ENCODE data around the gene SGTA.
A peak's percentile ranks its signal among the peaks of the same experiment; 100 is the strongest.

SGTA gene

GRCh38 chr19:2780284-2780683 lies 2.8 kb downstream of the SGTA start:
- no peak overlapping the region for H3K27ac ChIP-seq (ENCODE audit: low read depth in 2 of 2, low read length in 2 of 2)
- no peaks in the 10 kb centered on the region for H3K27me3 ChIP-seq (ENCODE audit: control insufficient read depth in 2 of 2, insufficient read depth in 2 of 2, low read length in 2 of 2)
- peaks cover 0 to 5% of the 10 kb centered on the region in 2 donors for H3K36me3 ChIP-seq (ENCODE audit: control insufficient read depth in 2 of 2, insufficient read depth in 2 of 2, low read length in 2 of 2)
- peaks cover 16 to 31% of the 10 kb centered on the region in 2 donors for H3K4me1 ChIP-seq (ENCODE audit: control insufficient read depth in 2 of 2, insufficient read depth in 2 of 2, low read length in 2 of 2)
- H3K9me3 ChIP-seq (ENCODE audit: control insufficient read depth in 2 of 2, low read length in 2 of 2) = no peaks in the 10 kb centered on the region
- H3K4me3 ChIP-seq (ENCODE audit: low read length in 2 of 2) = no peak overlapping the region
- H3K9ac ChIP-seq (ENCODE audit: low read depth in 1 of 2, low read length in 2 of 2) = no peak overlapping the region

GRCh38 chr19:2779121-2779740 lies 3.8 kb downstream of the SGTA start:
- Histone ChIP-seq H3K4me1 (ENCODE audit: control insufficient read depth in 2 of 2, insufficient read depth in 2 of 2, low read length in 2 of 2) (peaks cover 16 to 31% of the 10 kb centered on the region in 2 donors), H3K36me3 (ENCODE audit: control insufficient read depth in 2 of 2, insufficient read depth in 2 of 2, low read length in 2 of 2) (peaks cover 0 to 5% of the 10 kb centered on the region in 2 donors), H3K27ac (ENCODE audit: low read depth in 2 of 2, low read length in 2 of 2) (no peak overlapping the region), H3K4me3 (ENCODE audit: low read length in 2 of 2) (no peak overlapping the region), H3K27me3 (ENCODE audit: control insufficient read depth in 2 of 2, insufficient read depth in 2 of 2, low read length in 2 of 2) (no peaks in the 10 kb centered on the region), H3K9ac (ENCODE audit: low read depth in 1 of 2, low read length in 2 of 2) (no peak overlapping the region), H3K9me3 (ENCODE audit: control insufficient read depth in 2 of 2, low read length in 2 of 2) (no peaks in the 10 kb centered on the region)

GRCh38 chr19:2777952-2778683 lies 5.0 kb downstream of the SGTA start:
- Histone ChIP-seq H3K27me3 (ENCODE audit: control insufficient read depth in 2 of 2, insufficient read depth in 2 of 2, low read length in 2 of 2) (no peaks in the 10 kb centered on the region), H3K4me3 (ENCODE audit: low read length in 2 of 2) (no peak overlapping the region), H3K9ac (ENCODE audit: low read depth in 1 of 2, low read length in 2 of 2) (no peak overlapping the region), H3K27ac (ENCODE audit: low read depth in 2 of 2, low read length in 2 of 2) (no peak overlapping the region), H3K9me3 (ENCODE audit: control insufficient read depth in 2 of 2, low read length in 2 of 2) (no peaks in the 10 kb centered on the region), H3K36me3 (ENCODE audit: control insufficient read depth in 2 of 2, insufficient read depth in 2 of 2, low read length in 2 of 2) (peaks cover 0 to 5% of the 10 kb centered on the region in 2 donors), H3K4me1 (ENCODE audit: control insufficient read depth in 2 of 2, insufficient read depth in 2 of 2, low read length in 2 of 2) (peaks cover 9 to 24% of the 10 kb centered on the region in 2 donors)

GRCh38 chr19:2775556-2776430 lies 7.3 kb downstream of the SGTA start:
- Histone ChIP-seq H3K36me3 (ENCODE audit: control insufficient read depth in 2 of 2, insufficient read depth in 2 of 2, low read length in 2 of 2) (peaks cover 0 to 5% of the 10 kb centered on the region in 2 donors), H3K27ac (ENCODE audit: low read depth in 2 of 2, low read length in 2 of 2) (peak overlapping the region; percentile 73 to 83), H3K9me3 (ENCODE audit: control insufficient read depth in 2 of 2, low read length in 2 of 2) (no peaks in the 10 kb centered on the region), H3K27me3 (ENCODE audit: control insufficient read depth in 2 of 2, insufficient read depth in 2 of 2, low read length in 2 of 2) (no peaks in the 10 kb centered on the region), H3K9ac (ENCODE audit: low read depth in 1 of 2, low read length in 2 of 2) (peak overlapping the region; percentile 36 to 49), H3K4me1 (ENCODE audit: control insufficient read depth in 2 of 2, insufficient read depth in 2 of 2, low read length in 2 of 2) (peaks cover 3 to 9% of the 10 kb centered on the region in 2 donors), H3K4me3 (ENCODE audit: low read length in 2 of 2) (peak overlapping the region in 1 of 2 donors; percentile 56)

GRCh38 chr19:2774953-2775555 lies 8.0 kb downstream of the SGTA start:
- Histone ChIP-seq H3K9ac (ENCODE audit: low read depth in 1 of 2, low read length in 2 of 2) (peak overlapping the region; percentile 16 to 49), H3K4me1 (ENCODE audit: control insufficient read depth in 2 of 2, insufficient read depth in 2 of 2, low read length in 2 of 2) (peaks cover 1 to 11% of the 10 kb centered on the region in 2 donors), H3K27me3 (ENCODE audit: control insufficient read depth in 2 of 2, insufficient read depth in 2 of 2, low read length in 2 of 2) (no peaks in the 10 kb centered on the region), H3K36me3 (ENCODE audit: control insufficient read depth in 2 of 2, insufficient read depth in 2 of 2, low read length in 2 of 2) (peaks cover 0 to 5% of the 10 kb centered on the region in 2 donors), H3K9me3 (ENCODE audit: control insufficient read depth in 2 of 2, low read length in 2 of 2) (no peaks in the 10 kb centered on the region), H3K27ac (ENCODE audit: low read depth in 2 of 2, low read length in 2 of 2) (peak overlapping the region; percentile 73 to 83), H3K4me3 (ENCODE audit: low read length in 2 of 2) (no peak overlapping the region)

- peak overlapping the region in 1 of 2 donors; percentile 83 for H3K27ac ChIP-seq (ENCODE audit: low read depth in 2 of 2, low read length in 2 of 2)
- peaks cover 0 to 5% of the 10 kb centered on the region in 2 donors for H3K36me3 ChIP-seq (ENCODE audit: control insufficient read depth in 2 of 2, insufficient read depth in 2 of 2, low read length in 2 of 2)
- H3K9me3 ChIP-seq (ENCODE audit: control insufficient read depth in 2 of 2, low read length in 2 of 2) = no peaks in the 10 kb centered on the region
- no peak overlapping the region for H3K4me3 ChIP-seq (ENCODE audit: low read length in 2 of 2)
- H3K4me1 ChIP-seq (ENCODE audit: control insufficient read depth in 2 of 2, insufficient read depth in 2 of 2, low read length in 2 of 2) = peaks cover 0 to 11% of the 10 kb centered on the region in 2 donors
- no peaks in the 10 kb centered on the region for H3K27me3 ChIP-seq (ENCODE audit: control insufficient read depth in 2 of 2, insufficient read depth in 2 of 2, low read length in 2 of 2)
- H3K9ac ChIP-seq (ENCODE audit: low read depth in 1 of 2, low read length in 2 of 2) = no peak overlapping the region
Observed at GRCh38 chr19:2774083-2774679, 8.9 kb downstream of the SGTA start.

GRCh38 chr19:2771786-2772674 lies 11.0 kb downstream of the SGTA start:
- no peak overlapping the region for H3K9ac ChIP-seq (ENCODE audit: low read depth in 1 of 2, low read length in 2 of 2)
- H3K27me3 ChIP-seq (ENCODE audit: control insufficient read depth in 2 of 2, insufficient read depth in 2 of 2, low read length in 2 of 2) = no peaks in the 10 kb centered on the region
- H3K36me3 ChIP-seq (ENCODE audit: control insufficient read depth in 2 of 2, insufficient read depth in 2 of 2, low read length in 2 of 2) = peaks cover 2 to 11% of the 10 kb centered on the region in 2 donors
- peaks cover 0 to 11% of the 10 kb centered on the region in 2 donors for H3K4me1 ChIP-seq (ENCODE audit: control insufficient read depth in 2 of 2, insufficient read depth in 2 of 2, low read length in 2 of 2)
- no peaks in the 10 kb centered on the region for H3K9me3 ChIP-seq (ENCODE audit: control insufficient read depth in 2 of 2, low read length in 2 of 2)
- no peak overlapping the region for H3K4me3 ChIP-seq (ENCODE audit: low read length in 2 of 2)
- H3K27ac ChIP-seq (ENCODE audit: low read depth in 2 of 2, low read length in 2 of 2) = no peak overlapping the region

- Histone ChIP-seq H3K27ac (ENCODE audit: low read depth in 2 of 2, low read length in 2 of 2) (peak overlapping the region; percentile 58 to 60), H3K9ac (ENCODE audit: low read depth in 1 of 2, low read length in 2 of 2) (no peak overlapping the region), H3K4me3 (ENCODE audit: low read length in 2 of 2) (no peak overlapping the region), H3K4me1 (ENCODE audit: control insufficient read depth in 2 of 2, insufficient read depth in 2 of 2, low read length in 2 of 2) (peaks cover 0 to 8% of the 10 kb centered on the region in 2 donors), H3K9me3 (ENCODE audit: control insufficient read depth in 2 of 2, low read length in 2 of 2) (no peaks in the 10 kb centered on the region), H3K27me3 (ENCODE audit: control insufficient read depth in 2 of 2, insufficient read depth in 2 of 2, low read length in 2 of 2) (no peaks in the 10 kb centered on the region), H3K36me3 (ENCODE audit: control insufficient read depth in 2 of 2, insufficient read depth in 2 of 2, low read length in 2 of 2) (peaks cover 6 to 22% of the 10 kb centered on the region in 2 donors)
Observed at GRCh38 chr19:2770055-2771013, 12.7 kb downstream of the SGTA start.

Data from mucosa of rectum (tissue), 2 donors.